GM21723 (cell line): ENCODE measurements around the gene SERPINE1.
"Not testable (repeated sequence)": the region's sequence is repeated elsewhere in the genome, so short reads cannot be mapped to it uniquely, and the experiment has no call there.

Source experiments
- ATAC-seq: cut with Tn5 transposase; IDR thresholded peaks from one replicate; pipeline ENCODE4 v1.9.1; 2021; ENCODE audit warnings: mild to moderate bottlenecking, moderate library complexity; ENCODE audit not compliant: unreplicated experiment

Gene SERPINE1

GRCh38 chr7:101100858-101101847 is 25.8 kb upstream of the SERPINE1 start:
- no peak for ATAC-seq

- ATAC-seq: no peak
Observed at GRCh38 chr7:101102026-101102425, 24.9 kb upstream of the SERPINE1 start.

GRCh38 chr7:101103701-101104100 is 23.2 kb upstream of the SERPINE1 start:
- not testable (repeated sequence) for ATAC-seq

GRCh38 chr7:101104193-101104713 is 22.7 kb upstream of the SERPINE1 start:
- ATAC-seq: no peak

GRCh38 chr7:101104799-101105198 is 22.1 kb upstream of the SERPINE1 start:
- no peak for ATAC-seq

GRCh38 chr7:101105248-101105647 is 21.7 kb upstream of the SERPINE1 start:
- ATAC-seq: not testable (repeated sequence)

GRCh38 chr7:101106386-101106785 is 20.5 kb upstream of the SERPINE1 start:
- no peak for ATAC-seq

GRCh38 chr7:101108330-101108857 is 18.5 kb upstream of the SERPINE1 start:
- ATAC-seq: no peak

- no peak for ATAC-seq
Observed at GRCh38 chr7:101108961-101109360, 17.9 kb upstream of the SERPINE1 start.

- no peak for ATAC-seq
Observed at GRCh38 chr7:101109368-101109767, 17.5 kb upstream of the SERPINE1 start.

GRCh38 chr7:101111261-101111660 is 15.6 kb upstream of the SERPINE1 start:
- ATAC-seq: no peak

GRCh38 chr7:101112233-101112632 is 14.7 kb upstream of the SERPINE1 start:
- no peak for ATAC-seq

- ATAC-seq: not testable (repeated sequence)
Observed at GRCh38 chr7:101113140-101113539, 13.8 kb upstream of the SERPINE1 start.

GRCh38 chr7:101113836-101114235 is 13.1 kb upstream of the SERPINE1 start:
- ATAC-seq: no peak

- ATAC-seq: no peak
Observed at GRCh38 chr7:101114492-101114891, 12.4 kb upstream of the SERPINE1 start.

GRCh38 chr7:101115215-101115614 is 11.7 kb upstream of the SERPINE1 start:
- ATAC-seq: no peak

- no peak for ATAC-seq
Observed at GRCh38 chr7:101116898-101117297, 10.0 kb upstream of the SERPINE1 start.

- no peak for ATAC-seq
Observed at GRCh38 chr7:101118856-101119255, 8.0 kb upstream of the SERPINE1 start.

GRCh38 chr7:101119876-101120275 is 7.0 kb upstream of the SERPINE1 start:
- ATAC-seq: no peak

GRCh38 chr7:101120315-101120714 is 6.6 kb upstream of the SERPINE1 start:
- no peak for ATAC-seq

GRCh38 chr7:101121631-101121990 is 5.3 kb upstream of the SERPINE1 start:
- ATAC-seq: not testable (repeated sequence)
